NCI-H1092 treated with DMSO at 0.1 percent for 48 hours (cell line): ENCODE results near the gene CRYGN.

Experiments used
- DNase-seq: peaks from one replicate; lab custom pipeline; 2025; lab: John Stamatoyannopoulos, UW

The CRYGN gene

GRCh38 chr7:151426904-151427704, 12.8 kb downstream of the CRYGN start:
- DNase-seq: no peak

DNA sequence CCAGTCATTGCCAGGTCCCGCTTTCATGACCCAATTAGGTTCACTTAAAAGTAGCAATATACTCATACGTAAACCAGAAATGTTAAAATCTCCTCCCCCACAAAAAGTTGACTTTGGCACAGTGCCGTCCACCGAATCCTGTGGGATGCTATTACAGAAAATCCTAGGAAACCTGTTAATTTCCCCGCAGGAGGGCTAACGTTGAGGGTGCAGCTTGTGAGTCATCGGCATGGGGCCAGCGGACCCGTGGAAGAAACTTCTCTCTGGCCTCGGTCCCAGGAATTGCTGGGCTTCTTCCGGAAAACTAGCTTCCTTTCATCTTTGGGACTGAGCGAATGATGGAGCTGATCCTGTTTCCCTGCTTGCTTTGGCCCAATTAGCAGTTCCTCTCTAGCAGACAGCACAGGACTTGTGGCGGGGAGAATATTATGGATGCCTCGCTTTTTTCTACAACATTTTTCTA, 13.5 kb downstream of the CRYGN start:
- DNase-seq: peak; percentile 50

DNA sequence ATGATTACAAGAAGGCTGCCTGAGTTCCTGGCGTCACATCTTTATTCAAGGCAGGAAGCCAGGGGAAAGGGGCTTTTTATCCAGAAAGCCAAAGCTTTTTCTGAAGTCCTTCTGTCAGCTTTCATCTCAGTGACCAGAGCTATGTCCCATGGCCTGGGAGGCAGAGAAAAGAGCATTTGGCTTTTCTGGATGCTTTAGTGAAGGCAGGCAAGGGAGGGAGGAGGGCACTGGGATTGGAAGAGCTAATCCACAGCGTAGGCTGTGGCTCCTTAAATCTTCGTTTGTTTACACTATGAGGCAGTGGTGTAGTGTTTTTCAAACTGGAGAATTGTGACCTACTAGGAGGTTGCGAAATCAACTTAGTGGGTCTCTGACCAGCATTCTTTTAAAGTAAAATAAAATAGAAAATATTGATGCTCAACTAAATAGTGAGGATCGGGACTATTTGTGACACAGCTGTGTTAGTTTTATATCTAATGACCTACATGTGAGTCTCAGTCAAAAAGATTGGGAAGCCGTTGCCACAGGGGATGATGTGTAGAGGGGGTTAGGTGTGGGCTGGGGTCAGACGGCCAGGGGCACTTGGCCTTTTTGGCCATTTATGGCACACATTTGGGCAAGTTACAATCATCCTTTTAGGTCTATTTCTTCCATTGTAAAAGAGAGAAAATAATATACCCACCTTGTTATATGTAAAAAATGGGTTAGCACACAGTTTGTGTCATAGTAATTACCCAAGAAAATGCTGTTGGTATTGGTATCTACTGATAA, 14.1 kb downstream of the CRYGN start:
- DNase-seq: no peak

DNA sequence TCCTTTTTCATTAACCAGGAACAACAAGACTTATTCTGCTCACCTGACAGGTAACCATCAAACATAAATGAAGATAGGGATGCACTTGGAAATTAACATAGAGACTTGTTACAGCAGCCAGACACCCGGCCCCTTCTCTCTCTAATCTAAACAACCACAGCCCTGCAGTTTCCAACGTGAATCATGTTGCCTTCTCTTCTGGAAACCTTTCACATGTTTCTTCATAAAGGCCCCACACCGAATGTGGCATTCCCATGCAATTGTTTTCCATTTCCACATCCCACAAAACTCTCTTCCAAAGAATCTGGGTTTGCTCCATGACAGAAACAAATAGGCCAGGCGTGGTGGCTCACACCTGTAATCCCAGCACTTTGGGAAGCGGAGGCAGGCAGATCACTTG, 15.1 kb downstream of the CRYGN start:
- no peak for DNase-seq

DNA sequence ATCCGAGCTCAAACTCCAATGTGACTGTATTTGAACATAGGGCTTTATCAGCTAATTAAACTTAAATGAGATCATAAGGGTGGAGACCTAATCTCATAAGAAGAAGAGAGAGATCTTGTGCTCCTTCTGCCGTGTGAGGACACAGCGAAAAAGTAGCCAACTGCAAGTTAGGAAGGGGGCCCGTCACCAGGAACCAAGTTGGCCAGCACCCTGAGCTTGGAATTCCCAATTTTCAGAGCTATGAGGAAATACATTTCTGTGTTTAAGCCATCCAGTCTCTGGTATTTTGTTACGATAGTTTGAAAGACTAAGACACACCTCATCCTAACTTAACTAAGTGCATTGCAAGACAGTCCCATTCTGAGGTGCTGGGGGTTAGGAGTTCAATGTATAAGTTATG, 16.0 kb downstream of the CRYGN start:
- no peak for DNase-seq

DNA sequence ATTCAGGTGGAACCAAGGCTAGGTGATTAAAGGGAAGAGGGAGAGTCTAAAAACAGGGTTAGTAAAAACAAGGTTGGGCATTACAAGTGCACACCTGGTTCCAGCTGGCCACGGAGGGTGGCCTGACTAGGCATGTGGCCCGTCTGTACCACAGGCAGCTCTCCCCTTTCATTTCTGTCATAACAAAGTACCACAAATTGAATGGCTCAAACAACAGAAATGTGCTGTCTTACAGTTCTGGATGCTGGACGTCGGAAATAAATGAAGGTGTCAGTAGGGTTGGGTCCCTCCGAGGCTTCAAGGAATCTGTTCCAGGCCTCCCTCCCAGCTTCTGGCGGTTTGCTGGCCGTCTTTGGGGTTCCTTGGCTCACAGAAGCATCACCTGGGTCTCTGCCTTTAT, 16.7 kb downstream of the CRYGN start:
- no peak for DNase-seq

DNA sequence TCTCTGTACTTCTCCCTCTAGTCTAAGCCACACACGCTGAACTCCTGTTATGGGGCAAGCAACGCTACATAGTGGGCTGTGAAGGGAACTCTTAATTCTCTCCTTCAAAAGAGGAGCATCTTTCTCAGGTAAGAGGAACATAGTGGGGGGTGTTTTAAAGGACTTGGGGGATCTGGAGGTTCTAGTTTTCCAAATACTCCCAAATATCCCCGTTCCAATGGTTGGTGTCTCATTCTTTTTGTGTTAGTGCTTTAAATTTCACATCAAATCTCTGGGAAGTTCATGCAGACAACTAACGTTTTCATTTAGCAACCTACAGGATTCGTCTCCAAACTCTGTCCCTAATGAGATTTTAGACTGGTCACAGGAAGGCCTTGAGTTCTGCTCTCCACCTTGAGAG, 17.7 kb downstream of the CRYGN start:
- no peak for DNase-seq

DNA sequence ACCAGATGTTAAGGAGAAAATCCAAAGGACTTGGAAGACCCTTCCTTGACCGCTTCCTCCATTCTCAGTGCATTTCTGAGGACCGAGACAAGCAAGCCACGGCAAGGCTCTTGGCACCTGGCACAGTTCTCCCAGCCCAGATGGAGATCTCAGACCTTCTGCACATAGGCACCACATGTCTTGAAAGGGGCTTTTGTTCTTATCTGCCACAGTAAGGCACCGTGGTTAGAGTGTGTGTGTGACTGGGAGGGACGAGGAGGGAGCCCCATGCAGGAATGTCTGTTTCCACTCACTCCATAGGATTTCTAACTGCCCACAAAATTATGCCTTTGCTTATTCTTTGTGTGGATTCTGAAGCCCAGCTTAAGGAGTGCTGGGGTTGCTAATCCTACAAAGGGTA, 19.8 kb downstream of the CRYGN start:
- DNase-seq: no peak

GRCh38 chr7:151416941-151417315, 23.0 kb downstream of the CRYGN start:
- no peak for DNase-seq

DNA sequence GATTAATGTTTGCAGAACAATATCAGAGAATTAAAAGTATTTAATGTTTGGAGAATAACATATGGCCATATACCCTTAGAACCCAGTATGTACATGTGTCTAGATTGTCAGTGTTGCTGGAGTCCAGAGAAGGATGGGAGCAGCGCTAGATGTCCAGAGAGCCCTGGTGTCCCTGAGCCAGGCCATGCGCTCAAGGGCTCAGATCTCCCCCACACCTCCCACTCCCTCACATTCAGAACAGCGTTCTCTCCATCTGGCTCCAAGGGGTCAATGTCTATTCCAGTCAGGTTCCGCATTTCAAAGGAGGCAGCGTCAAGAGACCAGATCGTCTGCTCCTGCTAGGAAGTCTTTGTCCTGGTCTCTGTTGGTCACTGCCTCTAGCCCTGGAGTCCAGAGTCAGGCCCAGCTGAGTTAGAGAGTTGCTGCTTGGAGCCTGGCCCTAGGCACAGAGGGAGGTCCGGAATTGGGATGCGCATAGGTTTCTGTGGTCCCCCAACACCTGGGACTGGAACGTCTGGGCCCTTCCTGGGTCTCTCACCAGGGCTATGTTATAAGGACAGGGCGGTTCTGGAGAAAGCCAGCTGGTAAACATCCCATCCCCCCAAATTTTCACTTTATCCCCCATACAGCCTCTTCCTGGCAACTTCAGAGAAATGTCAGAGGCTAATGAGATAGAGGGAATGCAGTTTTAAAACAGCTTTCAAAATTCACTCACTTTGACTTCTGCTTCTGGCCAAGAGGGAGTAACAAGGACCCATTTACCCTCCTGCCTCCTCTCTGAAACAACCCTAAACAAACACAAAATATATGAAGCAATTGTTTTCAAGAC, 23.6 kb downstream of the CRYGN start:
- DNase-seq: no peak

- peak; percentile 63 for DNase-seq
Observed at GRCh38 chr7:151415375-151416105, 24.4 kb downstream of the CRYGN start.

GRCh38 chr7:151413241-151413640, 26.7 kb downstream of the CRYGN start:
- no peak for DNase-seq

DNA sequence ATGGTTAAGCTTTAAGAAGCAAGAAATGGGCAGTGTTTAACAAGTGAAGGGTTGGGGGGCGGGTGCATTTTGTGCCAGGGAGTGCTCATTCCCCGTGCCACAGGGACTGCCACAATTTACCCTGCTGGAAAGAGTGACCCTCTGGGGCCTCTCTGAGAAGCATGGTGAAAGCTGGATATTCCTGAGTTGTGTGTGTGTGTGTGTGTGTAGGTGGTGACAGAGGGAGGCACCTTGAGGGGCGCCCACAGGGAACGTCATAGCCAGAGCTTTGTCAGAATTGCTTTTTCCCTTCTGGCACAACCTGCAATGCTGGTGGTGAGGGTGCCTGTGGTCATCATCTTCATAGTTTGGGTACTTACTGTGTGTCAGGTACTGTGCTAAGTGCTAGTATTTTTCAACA, 27.6 kb downstream of the CRYGN start:
- DNase-seq: no peak

DNA sequence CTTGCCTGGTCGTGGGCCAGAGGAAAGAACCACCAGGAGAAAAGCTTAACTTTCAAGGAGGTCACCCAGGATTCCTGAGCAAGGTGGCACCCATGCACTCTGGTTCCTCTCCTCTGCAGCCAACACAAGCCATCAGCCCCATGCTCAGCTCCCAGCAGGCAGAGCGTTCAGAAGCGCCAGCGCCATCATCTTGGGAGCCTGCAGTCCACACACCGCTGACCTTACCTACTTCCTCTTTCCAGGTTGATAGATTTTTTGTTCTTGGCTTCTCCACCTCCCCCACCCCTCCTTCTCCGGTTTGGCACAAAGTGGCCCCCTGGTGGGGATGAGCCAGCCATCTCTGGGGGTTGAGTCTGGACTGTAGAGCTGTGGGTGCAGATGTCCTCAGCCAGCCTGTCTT, 28.4 kb downstream of the CRYGN start:
- DNase-seq: peak; percentile 18

DNA sequence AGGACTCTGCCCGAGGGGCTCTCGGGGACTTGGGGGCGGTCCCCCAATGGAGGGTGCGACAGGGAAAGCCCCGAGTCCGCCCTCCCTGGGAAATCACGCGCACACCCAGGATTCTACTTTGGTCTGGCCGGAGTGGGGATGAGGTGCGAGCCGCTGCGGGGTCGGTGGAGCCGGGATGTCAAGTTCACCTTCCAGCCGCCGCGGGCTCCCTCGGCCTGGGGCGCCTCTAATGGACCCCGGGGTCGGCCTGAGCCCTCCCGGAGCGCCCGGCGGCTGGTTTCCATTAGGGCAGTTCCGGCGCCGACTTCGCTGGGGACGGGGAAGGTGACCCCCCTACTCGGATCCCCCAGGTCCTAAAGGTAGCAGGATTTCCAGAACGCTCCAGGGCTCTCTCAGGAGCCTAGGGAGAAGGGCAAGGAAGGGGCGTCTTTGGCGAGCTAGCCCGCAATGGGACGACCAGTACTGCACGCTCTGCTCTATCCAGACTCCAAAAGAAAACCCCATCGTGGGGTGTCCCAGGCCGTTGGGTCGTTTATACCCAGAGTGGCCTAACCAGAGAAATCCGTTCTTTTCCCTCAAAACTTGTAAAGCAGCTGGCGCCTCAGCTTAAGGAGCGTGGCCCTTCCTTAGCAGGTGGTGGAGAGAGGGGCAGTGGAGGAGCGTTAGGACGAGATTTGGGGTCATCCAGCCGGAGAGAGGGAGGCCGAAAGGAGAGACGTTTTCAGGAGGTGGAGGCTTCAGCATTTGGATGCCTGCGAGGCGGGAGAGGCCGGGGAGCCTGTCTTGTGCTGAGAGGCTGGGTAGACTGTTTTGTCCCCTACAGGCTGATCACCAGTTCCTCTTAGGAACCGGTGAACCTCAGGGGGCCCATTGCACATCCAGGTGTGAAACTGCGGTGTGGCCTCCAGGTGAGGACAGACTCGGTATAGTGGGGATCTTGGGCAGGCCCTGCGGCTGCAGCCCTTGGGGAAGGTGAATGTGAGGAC, 29.2 kb downstream of the CRYGN start:
- DNase-seq: no peak

DNA sequence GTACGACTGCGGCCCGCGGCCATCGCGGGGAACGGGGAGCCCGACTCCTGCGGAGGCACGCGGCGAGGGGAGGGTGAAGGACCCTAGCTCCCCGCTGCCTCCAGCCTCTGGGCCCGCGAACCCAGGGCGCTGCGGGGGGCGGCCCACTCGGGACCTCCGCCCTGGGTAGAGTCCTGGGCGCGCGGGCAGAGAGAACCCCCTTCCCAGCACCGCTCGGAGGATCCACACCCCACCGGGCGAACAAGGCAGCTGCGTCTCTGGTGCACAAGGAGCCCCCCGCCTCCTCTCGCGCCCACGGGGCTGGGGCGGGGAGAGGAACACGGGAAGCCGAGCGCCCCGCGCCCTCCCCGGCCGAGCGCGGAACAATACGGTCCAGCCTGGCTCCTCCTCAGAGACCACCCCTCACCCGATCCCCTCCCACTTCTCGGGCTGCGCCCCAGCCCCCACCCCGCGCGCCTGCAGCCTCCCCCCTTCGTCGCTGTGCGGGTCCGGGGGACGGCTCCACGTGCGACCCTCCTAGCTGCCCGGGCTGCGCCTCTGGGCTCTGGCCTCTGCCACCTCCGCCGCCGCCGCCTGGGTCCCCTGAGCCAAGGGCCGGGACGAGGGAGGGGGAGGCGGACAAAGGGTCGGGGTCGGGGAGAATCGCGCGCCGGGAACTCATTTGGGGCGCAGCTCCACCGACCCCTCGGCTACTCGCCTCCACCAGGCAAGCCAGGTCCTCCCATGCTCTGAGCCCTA, 30.1 kb downstream of the CRYGN start, which contains the start of gene WDR86:
WDR86 (minus strand) TSS at position 372 of the 738 bp plus-strand sequence. CDS start 449 bp downstream, outside the sequence.
- peak; percentile 23 for DNase-seq

DNA sequence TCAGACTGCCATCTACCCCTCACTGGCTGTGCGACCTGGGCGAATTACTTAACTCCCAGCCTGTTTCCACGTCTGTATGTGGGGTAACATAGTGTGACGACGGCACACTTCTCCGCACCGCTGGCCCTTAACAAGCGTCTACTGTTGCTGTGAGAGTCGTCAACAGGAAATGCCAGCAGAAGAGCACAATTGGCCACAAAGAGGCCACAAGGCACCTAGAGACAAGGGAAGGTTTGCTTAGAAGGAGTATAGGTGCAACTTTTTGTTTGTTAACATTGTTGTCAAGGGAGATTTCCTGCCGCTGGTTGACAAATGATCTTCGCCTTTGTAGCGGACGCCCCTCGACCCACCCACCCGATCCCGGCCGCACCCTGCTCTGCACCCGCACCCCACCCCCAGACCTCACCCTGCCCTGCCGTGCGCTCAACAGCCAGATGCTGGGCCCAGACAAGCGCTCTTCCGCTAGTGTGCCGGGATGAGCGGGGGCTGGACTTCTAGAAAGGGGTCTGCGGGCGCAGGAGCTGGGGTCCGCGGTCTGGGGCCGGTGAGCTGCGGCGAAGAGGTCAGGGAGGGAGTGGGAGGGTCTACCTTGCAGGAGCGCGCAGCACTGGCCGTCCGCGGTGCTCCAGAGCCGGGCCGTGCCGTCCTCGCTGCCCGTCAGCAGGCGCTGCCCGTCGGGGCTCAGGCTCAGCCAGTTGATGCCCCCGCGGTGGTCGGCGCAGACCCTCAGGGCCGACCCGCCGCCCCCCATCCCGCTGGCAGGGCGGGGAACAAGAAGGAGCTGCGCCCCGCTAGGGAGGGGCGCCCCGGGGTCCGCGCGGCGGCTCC, 30.9 kb downstream of the CRYGN start:
- no peak for DNase-seq

GRCh38 chr7:151408498-151408838, 31.5 kb downstream of the CRYGN start:
- no peak for DNase-seq
